Stimulated activated CD4-positive, alpha-beta T cell treated with anti-CD3 and anti-CD28 coated beads, Interleukin-4, amount 100 ng/mL, for 1 hour (primary cell): ENCODE measurements around the gene GRIK1.
A peak's percentile ranks its signal among the peaks of the same experiment; 100 is the strongest.

ENCODE experiments used
- DNase-seq: peaks from one replicate; pipeline ENCODE4 v3.0.0-alpha.2; 2020

GRIK1 gene

GRCh38 chr21:29904359-29905282 is 35.2 kb downstream of the GRIK1 start:
- no peak for DNase-seq

- DNase-seq: no peak
These were observed 42.9 kb downstream of the GRIK1 start for GRCh38 chr21:29896884-29897283.

- DNase-seq: no peak
These were observed 46.1 kb downstream of the GRIK1 start for GRCh38 chr21:29893687-29894086.

- no peak for DNase-seq
These were observed 47.4 kb downstream of the GRIK1 start for GRCh38 chr21:29892379-29892778.

GRCh38 chr21:29888437-29888836 is 51.4 kb downstream of the GRIK1 start:
- no peak for DNase-seq

GRCh38 chr21:29887313-29888009 is 52.3 kb downstream of the GRIK1 start:
- no peak for DNase-seq

GRCh38 chr21:29885491-29885890 is 54.3 kb downstream of the GRIK1 start:
- DNase-seq: no peak

GRCh38 chr21:29875873-29876272 is 63.9 kb downstream of the GRIK1 start:
- no peak for DNase-seq

GRCh38 chr21:29875036-29875716 is 64.6 kb downstream of the GRIK1 start:
- DNase-seq: no peak

- DNase-seq: no peak
These were observed 65.9 kb downstream of the GRIK1 start for GRCh38 chr21:29873908-29874307.

GRCh38 chr21:29870814-29871213 is 69.0 kb downstream of the GRIK1 start:
- DNase-seq: no peak

- no peak for DNase-seq
These were observed 72.0 kb downstream of the GRIK1 start for GRCh38 chr21:29867796-29868195.

- DNase-seq: no peak
These were observed 79.5 kb downstream of the GRIK1 start for GRCh38 chr21:29860346-29860745.

GRCh38 chr21:29857150-29857549 is 82.6 kb downstream of the GRIK1 start:
- no peak for DNase-seq

- no peak for DNase-seq
These were observed 85.0 kb downstream of the GRIK1 start for GRCh38 chr21:29854795-29855194.

GRCh38 chr21:29851611-29852010 is 88.2 kb downstream of the GRIK1 start:
- no peak for DNase-seq

- peak; percentile 21 for DNase-seq
These were observed 90.0 kb downstream of the GRIK1 start for GRCh38 chr21:29849735-29850176.

- no peak for DNase-seq
These were observed 96.0 kb downstream of the GRIK1 start for GRCh38 chr21:29843804-29844203.

- DNase-seq: no peak
These were observed 105.2 kb downstream of the GRIK1 start for GRCh38 chr21:29834617-29835016.

GRCh38 chr21:29832217-29832616 is 107.6 kb downstream of the GRIK1 start:
- DNase-seq: no peak

- DNase-seq: no peak
These were observed 110.1 kb downstream of the GRIK1 start for GRCh38 chr21:29829564-29830275.

- DNase-seq: no peak
These were observed 112.1 kb downstream of the GRIK1 start for GRCh38 chr21:29827647-29828046.

GRCh38 chr21:29827236-29827635 is 112.6 kb downstream of the GRIK1 start:
- DNase-seq: no peak
